Uterus (tissue), 4 donors: ENCODE measurements around the gene DMC1. TPM values are rescaled to one million over a fixed set of nuclear protein-coding genes. Genes with fewer than 3 reads are reported as not detected.

Experiments used
- DNase-seq, 2 donors: peaks; one replicate each; pipeline ENCODE4 v3.0.0-alpha.2; 2019 to 2020
- H3K27ac ChIP-seq, 2 donors: fragments of 200-600 bp; sonication (generic); 1 replicate in 1 of 2; 2 replicates in 1 of 2; pipeline ENCODE4 v1.5.1; 2016 to 2018
- H3K27me3 ChIP-seq, 2 donors: fragments of 200-600 bp; sonication (generic); one replicate each; pipeline ENCODE4 v1.5.1; 2018 to 2019; ENCODE audit warnings: control low read depth in 1 of 2
- H3K36me3 ChIP-seq, 2 donors: fragments of 200-600 bp; sonication (generic); one replicate each; pipeline ENCODE4 v1.5.1; 2019; ENCODE audit warnings: control low read depth in 1 of 2
- H3K4me1 ChIP-seq, 2 donors: fragments of 200-600 bp; sonication (generic); one replicate each; pipeline ENCODE4 v1.5.1; 2018 to 2019; ENCODE audit warnings: control low read depth in 1 of 2
- H3K4me3 ChIP-seq, 2 donors: fragments of 200-600 bp; sonication (generic); 1 replicate in 1 of 2; 2 replicates in 1 of 2; pipeline ENCODE4 v1.5.1; 2018 to 2019; ENCODE audit warnings: mild to moderate bottlenecking in 1 of 2
- H3K9me3 ChIP-seq, 2 donors: fragments of 200-600 bp; sonication (generic); one replicate each; pipeline ENCODE4 v1.5.1; 2019; ENCODE audit warnings: control low read depth in 1 of 2
- CTCF ChIP-seq, 4 experiments: fragments of 200-600 bp in 2 of 4; fragments of 450-650 bp in 2 of 4; sonication (generic) in 2 of 4; IDR thresholded peaks; one replicate each; pipeline ENCODE4 v1.5.1; 2016 to 2019; ENCODE audit warnings: antibody characterized with exemption in 4 of 4, mild to moderate bottlenecking in 2 of 4, moderate library complexity in 1 of 4
- POLR2A ChIP-seq, 2 donors: fragments of 450-650 bp; IDR thresholded peaks; one replicate each; pipeline ENCODE4 v1.6.1; 2016; ENCODE audit warnings: antibody characterized with exemption in 2 of 2, mild to moderate bottlenecking in 1 of 2, moderate library complexity in 1 of 2
- intact Hi-C: fragments of 100-400 bp; cut with DNase I; formaldehyde crosslinking; loops from one replicate; pipeline ENCODE4 v1.15.1; 2023; ENCODE audit warnings: low total_unique reads
- total RNA-seq, 4 donors: library from RNA; depleted of rRNA in 3 of 4; stranded (reverse); fragments of >200 nt in 3 of 4; gene quantifications; one replicate each; pipeline versions ENCODE4 v1.1.0 to v1.2.4, GENCODE V29; 2014 to 2023
- donor health status: DM: yes; HTN: yes; CAD: no.

Gene DMC1
- total RNA-seq, 4 donors from 2014 or later = 0.26 to 8.4 (median 5.2) TPM; not detected in 1

GRCh38 chr22:38506118-38506962 lies 63.6 kb downstream of the DMC1 start, which contains the start of gene DDX17:
Gene DDX17, minus strand, starts transcription at chr22:38506311.
- TF ChIP-seq POLR2A (IDR thresholded peaks at IDR 0.05) = peak; percentile 50 to 58
- peak in 1 of 4 experiments; percentile 19 for TF ChIP-seq CTCF (IDR thresholded peaks at IDR 0.05)
- Histone ChIP-seq H3K27me3 (no peaks in the 10 kb centered on the region), H3K4me3 (peak within 1 kb of the TSS; percentile 86 to 97), H3K9me3 (no peaks in the 10 kb centered on the region), H3K36me3 (no peaks in the 10 kb centered on the region), H3K27ac (peak within 1 kb of the TSS; percentile 99 to 100), H3K4me1 (peaks cover 0 to 4% of the 10 kb centered on the region in 2 donors)
- DNase-seq = peak; percentile 94 to 96
- intact Hi-C loops = no loop called here

GRCh38 chr22:38505541-38506117 lies 64.4 kb downstream of the DMC1 start:
- TF ChIP-seq CTCF (IDR thresholded peaks at IDR 0.05) (no peak), POLR2A (IDR thresholded peaks at IDR 0.05) (peak in 1 of 2 donors; percentile 59)
- H3K4me3 ChIP-seq = peak overlapping the region; percentile 86 to 97
- no peaks in the 10 kb centered on the region for H3K27me3 ChIP-seq
- no peaks in the 10 kb centered on the region for H3K36me3 ChIP-seq
- peaks cover 0 to 9% of the 10 kb centered on the region in 2 donors for H3K4me1 ChIP-seq
- H3K9me3 ChIP-seq = no peaks in the 10 kb centered on the region
- peak overlapping the region; percentile 99 to 100 for H3K27ac ChIP-seq
- intact Hi-C loops = no loop called here
- peak; percentile 72 to 81 for DNase-seq

- peaks cover 0 to 9% of the 10 kb centered on the region in 2 donors for H3K4me1 ChIP-seq
- peak; percentile 41 to 55 for DNase-seq
- intact Hi-C loops = no loop called here
Measured at GRCh38 chr22:38504731-38505540, 65.0 kb downstream of the DMC1 start.

GRCh38 chr22:38503021-38503420 lies 67.0 kb downstream of the DMC1 start:
- Histone ChIP-seq H3K9me3 (no peaks in the 10 kb centered on the region), H3K4me1 (peaks cover 5 to 9% of the 10 kb centered on the region in 2 donors), H3K4me3 (peak overlapping the region in 1 of 2 donors; percentile 86), H3K36me3 (no peaks in the 10 kb centered on the region), H3K27ac (peak overlapping the region in 1 of 2 donors; percentile 100), H3K27me3 (no peaks in the 10 kb centered on the region)
- TF ChIP-seq CTCF (IDR thresholded peaks at IDR 0.05) (no peak), POLR2A (IDR thresholded peaks at IDR 0.05) (no peak)
- no peak for DNase-seq
- intact Hi-C loops = no loop called here

More at GRCh38 chr22:38504731-38505540, 65.0 kb downstream of the DMC1 start:
- TF ChIP-seq CTCF (IDR thresholded peaks at IDR 0.05) = no peak
- no peak for TF ChIP-seq POLR2A (IDR thresholded peaks at IDR 0.05)
- Histone ChIP-seq H3K4me3 (peak overlapping the region; percentile 86 to 97), H3K27me3 (no peaks in the 10 kb centered on the region), H3K36me3 (no peaks in the 10 kb centered on the region), H3K27ac (peak overlapping the region; percentile 99 to 100), H3K9me3 (no peaks in the 10 kb centered on the region)
